AG04450 (cell line): Measurements from ENCODE around the gene MOV10L1. TPM values are rescaled to one million over a fixed set of nuclear protein-coding genes. Genes with fewer than 3 reads are reported as not detected.

Source experiments
- CTCF ChIA-PET: fragments of 300-600, 350-600 bp; formaldehyde crosslinking; extraction: SDS; loops from one replicate; lab custom pipeline; 2022; ENCODE audit warnings: antibody characterized with exemption, inconsistent platforms; lab: Charles Lee
- POLR2A ChIA-PET: fragments of 350-600 bp; formaldehyde crosslinking; extraction: SDS; loops from one replicate; lab custom pipeline; 2021; ENCODE audit warnings: antibody characterized with exemption, inconsistent platforms; lab: Yijun Ruan, JAX
- DNase-seq: peaks from one replicate; pipeline ENCODE4 v3.0.0-alpha.2; 2011; ENCODE audit warnings: low read depth, low spot score
- H3K27ac ChIP-seq: one replicate; pipeline ENCODE4 v1.5.1; 2012; ENCODE audit warnings: low read depth, low read length, control low read depth
- H3K27me3 ChIP-seq: one replicate; pipeline ENCODE4 v1.6.0; 2012; ENCODE audit warnings: low read length; ENCODE audit not compliant: control insufficient read depth, insufficient read depth
- H3K4me3 ChIP-seq: 2 replicates; pipeline ENCODE4 v1.5.1; 2011; ENCODE audit warnings: mild to moderate bottlenecking, low read depth, low read length, control low read depth
- H3K9me3 ChIP-seq: 2 replicates; pipeline ENCODE4 v1.5.1; 2012; ENCODE audit warnings: low read length; ENCODE audit not compliant: control insufficient read depth, insufficient read depth
- polyA plus RNA-seq: library from polyadenylated mRNA; depleted of rRNA; stranded (reverse); fragments of >200 nt; gene quantifications from 2 replicates; pipeline ENCODE4 v1.2.3, GENCODE V29; 2011
- TF ChIP-seq, protein P1 (sequence below): IDR thresholded peaks from 2 replicates; pipeline ENCODE4 v1.5.1; 2011; ENCODE audit warnings: low read depth, low read length, control low read depth, inconsistent platforms

The MOV10L1 gene
- polyA plus RNA-seq, 1 experiment, result 4.2 TPM

DNA sequence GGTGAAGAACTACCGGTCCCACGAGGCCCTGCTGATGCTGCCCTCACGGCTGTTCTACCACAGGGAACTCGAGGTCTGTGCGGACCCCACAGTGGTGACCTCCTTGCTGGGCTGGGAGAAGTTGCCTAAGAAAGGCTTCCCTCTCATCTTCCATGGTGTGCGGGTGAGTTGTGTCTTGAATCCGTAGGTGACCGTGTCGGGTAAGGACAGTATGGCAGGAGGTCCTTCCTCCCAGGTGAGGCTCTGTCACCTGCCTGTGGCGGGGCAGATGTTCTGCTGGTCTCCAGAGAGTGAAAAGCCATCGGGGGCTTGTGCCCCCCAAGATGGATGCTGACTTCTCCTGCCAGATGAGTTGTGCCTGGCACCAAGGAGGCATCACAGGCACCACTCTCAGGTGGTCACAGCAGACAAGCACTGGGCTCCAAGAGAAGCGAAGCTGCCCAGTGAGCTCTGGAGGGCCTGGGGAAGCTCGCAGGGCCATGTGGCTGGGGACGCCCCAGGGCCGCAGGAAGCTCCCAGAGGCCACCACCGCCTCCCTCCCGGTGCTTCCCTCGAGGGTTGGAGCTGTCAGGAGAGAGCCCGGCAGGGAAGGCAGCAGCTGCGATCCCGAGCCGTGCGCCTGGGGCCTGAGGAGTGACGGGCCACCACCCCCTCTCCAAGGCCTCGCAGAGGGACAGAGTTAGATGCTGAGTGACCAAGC is 63.4 kb downstream of the MOV10L1 start:
- ChIA-PET CTCF (no interaction called here), POLR2A (no interaction called here)
- TF ChIP-seq, protein P1, sequence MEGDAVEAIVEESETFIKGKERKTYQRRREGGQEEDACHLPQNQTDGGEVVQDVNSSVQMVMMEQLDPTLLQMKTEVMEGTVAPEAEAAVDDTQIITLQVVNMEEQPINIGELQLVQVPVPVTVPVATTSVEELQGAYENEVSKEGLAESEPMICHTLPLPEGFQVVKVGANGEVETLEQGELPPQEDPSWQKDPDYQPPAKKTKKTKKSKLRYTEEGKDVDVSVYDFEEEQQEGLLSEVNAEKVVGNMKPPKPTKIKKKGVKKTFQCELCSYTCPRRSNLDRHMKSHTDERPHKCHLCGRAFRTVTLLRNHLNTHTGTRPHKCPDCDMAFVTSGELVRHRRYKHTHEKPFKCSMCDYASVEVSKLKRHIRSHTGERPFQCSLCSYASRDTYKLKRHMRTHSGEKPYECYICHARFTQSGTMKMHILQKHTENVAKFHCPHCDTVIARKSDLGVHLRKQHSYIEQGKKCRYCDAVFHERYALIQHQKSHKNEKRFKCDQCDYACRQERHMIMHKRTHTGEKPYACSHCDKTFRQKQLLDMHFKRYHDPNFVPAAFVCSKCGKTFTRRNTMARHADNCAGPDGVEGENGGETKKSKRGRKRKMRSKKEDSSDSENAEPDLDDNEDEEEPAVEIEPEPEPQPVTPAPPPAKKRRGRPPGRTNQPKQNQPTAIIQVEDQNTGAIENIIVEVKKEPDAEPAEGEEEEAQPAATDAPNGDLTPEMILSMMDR, result no peak
- no peak overlapping the region for H3K27ac ChIP-seq
- DNase-seq, result no peak
- H3K27me3 ChIP-seq, result peaks cover 2% of the 10 kb centered on the region
- H3K4me3 ChIP-seq, result no peak overlapping the region
- no peaks in the 10 kb centered on the region; the same call in 1 of the 2 replicates for H3K9me3 ChIP-seq

DNA sequence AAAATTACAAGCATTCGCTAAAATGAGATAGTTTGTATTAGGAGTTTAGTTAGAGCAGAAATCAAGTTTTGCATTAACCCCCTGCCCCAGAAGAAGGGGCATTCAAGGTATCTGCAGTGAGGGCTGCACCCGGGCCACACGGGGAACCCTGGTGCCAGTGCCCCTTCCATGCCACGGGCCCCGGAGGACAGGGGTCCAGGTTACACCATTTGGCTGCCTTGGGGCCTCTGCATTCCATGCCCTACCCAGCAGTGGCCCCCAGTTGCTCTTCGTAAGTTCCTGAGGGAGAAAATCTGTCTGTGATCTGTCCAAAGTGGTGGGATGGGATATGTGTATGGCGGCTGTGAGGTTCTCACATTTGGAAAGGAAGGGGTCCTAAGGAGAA is 63.9 kb downstream of the MOV10L1 start:
- TF ChIP-seq, protein P1, result no peak
- no peaks in the 10 kb centered on the region; the same call in 1 of the 2 replicates for H3K9me3 ChIP-seq
- CTCF ChIA-PET, result no interaction called here
- peaks cover 2% of the 10 kb centered on the region for H3K27me3 ChIP-seq
- no peak for DNase-seq
- H3K4me3 ChIP-seq, result no peak overlapping the region
- no peak overlapping the region for H3K27ac ChIP-seq
- POLR2A ChIA-PET, result no interaction called here

DNA sequence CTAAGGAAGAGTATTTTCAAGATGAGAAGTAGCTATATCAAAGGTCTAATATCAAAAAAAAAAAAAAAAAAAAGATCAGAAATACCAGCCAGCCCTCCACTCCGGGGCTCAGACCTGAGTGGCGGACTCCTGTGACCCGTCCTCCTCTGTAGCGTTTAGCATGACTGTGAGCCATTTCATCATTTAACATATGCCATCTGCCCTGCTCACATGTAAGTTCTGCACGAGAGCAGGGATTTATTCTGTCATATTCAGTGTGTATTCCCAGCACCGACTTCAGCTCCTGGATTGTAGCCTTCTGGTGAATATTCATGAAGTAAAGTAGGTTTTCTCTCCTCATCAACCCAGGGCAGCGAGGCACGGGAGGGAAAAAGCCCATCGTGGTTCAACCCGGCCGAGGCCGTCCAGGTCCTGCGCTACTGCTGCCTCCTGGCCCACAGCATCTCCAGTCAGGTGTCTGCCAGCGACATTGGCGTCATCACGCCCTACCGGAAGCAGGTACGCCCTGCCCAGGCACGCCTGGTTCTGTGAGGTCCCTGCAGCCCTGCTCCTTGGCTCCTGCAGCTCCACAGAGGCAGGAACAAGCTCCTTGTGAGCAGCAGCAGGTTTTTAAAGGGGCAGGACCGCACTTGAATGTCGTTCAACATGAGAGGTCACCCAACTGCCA is 68.0 kb downstream of the MOV10L1 start:
- peaks cover 2% of the 10 kb centered on the region for H3K27me3 ChIP-seq
- H3K4me3 ChIP-seq, result no peak overlapping the region
- no peaks in the 10 kb centered on the region; the same call in 1 of the 2 replicates for H3K9me3 ChIP-seq
- ChIA-PET POLR2A (no interaction called here), CTCF (interaction anchor here (0.6 to 1.9 kb wide), 4 partner anchors 12 to 209 kb away, joined by 3 to 4 read pairs (median 4); no protein-coding TSS in a partner anchor)
- no peak for DNase-seq
- H3K27ac ChIP-seq, result no peak overlapping the region
- TF ChIP-seq, protein P1, result no peak

DNA sequence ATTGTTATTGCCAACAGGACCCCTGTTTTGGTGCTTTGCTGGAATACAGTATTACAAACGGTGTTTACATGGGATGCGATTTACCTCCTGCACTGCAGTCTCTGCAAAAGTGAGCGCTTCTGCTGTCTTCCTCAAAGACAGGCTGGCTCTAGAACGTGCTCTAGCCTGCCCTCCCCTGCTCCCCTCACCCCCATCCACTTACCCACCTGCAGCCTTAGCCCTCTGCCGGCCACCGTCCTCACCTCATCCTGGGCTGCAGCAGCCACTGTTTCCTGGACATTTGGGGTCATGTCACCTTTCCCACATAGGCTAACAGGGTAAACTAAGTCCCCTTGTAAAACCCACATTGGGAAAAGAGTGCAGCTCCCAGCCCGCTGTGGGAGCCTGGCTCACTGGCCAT is 71.1 kb downstream of the MOV10L1 start:
- ChIA-PET POLR2A (no interaction called here), CTCF (no interaction called here)
- Histone ChIP-seq H3K4me3 (no peak overlapping the region), H3K27me3 (no peaks in the 10 kb centered on the region), H3K27ac (no peak overlapping the region), H3K9me3 (peaks cover 7% of the 10 kb centered on the region; the same call in 1 of the 2 replicates)
- TF ChIP-seq, protein P1, result no peak
- DNase-seq, result no peak
